ENCODE measurements around the gene CALML5.

CALML5 gene

DNA sequence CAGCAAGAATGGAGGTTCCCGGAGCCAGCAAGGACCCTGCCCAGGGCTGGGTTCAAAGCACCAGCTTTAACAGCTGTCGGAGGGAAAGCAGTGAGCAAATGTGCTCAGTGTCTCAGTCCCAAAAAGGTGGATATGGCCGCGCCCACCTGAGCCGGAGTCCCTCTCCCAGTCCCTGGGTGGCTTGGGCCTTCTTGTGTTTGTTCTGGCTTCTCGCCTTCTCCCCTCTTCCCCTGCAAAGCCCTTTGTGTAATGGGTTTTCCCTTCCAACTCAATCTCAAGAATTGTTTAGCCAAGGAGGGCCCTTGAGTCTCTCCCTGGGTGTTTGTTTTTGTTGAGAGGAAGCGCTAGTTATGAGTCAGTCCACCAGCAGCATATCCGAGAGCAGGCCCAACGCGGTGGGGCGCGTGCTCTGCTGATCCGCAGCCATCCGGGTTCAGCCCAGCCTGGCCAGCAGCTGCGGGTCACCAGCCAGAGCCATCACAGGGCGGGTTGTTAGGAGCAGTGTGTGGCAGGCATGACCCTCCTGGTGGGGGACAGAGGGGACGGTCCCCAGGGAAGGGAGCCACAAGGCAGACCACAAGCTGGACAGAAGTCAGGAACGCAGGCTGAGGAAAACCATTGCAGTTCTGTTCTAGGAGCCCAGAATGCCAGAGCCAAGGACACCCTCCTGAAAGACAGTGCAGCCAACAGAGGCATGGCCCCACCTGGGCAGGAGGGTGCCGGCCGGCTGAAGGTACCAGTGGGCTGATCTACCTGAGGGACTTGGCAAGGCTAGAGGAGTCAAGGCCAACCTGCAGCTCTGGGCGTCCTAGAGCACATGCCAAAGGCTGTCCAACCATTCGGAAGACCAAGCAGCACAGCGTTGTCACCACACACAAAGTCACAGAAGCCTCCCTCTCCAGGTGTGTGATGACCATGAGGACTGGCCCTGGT lies 46.7 kb upstream of the CALML5 start:
- H4K20me1 ChIP-seq (ENCODE audit: insufficient read depth, low read length) = no peaks in the 10 kb centered on the region
- H3K4me1 ChIP-seq (ENCODE audit: low read length) = no peaks in the 10 kb centered on the region
- no peaks in the 10 kb centered on the region for H3K79me2 ChIP-seq (ENCODE audit: low read length)
- no peaks in the 10 kb centered on the region for H3K27me3 ChIP-seq (ENCODE audit: low read depth, low read length)
- H3K4me2 ChIP-seq (ENCODE audit: low read length) = no peak overlapping the region
- H2AFZ ChIP-seq (ENCODE audit: low read depth, low read length) = no peak overlapping the region
- no peaks in the 10 kb centered on the region for H3K36me3 ChIP-seq (replicated peaks; ENCODE audit: low read depth, low read length)
- TF ChIP-seq, protein P1, sequence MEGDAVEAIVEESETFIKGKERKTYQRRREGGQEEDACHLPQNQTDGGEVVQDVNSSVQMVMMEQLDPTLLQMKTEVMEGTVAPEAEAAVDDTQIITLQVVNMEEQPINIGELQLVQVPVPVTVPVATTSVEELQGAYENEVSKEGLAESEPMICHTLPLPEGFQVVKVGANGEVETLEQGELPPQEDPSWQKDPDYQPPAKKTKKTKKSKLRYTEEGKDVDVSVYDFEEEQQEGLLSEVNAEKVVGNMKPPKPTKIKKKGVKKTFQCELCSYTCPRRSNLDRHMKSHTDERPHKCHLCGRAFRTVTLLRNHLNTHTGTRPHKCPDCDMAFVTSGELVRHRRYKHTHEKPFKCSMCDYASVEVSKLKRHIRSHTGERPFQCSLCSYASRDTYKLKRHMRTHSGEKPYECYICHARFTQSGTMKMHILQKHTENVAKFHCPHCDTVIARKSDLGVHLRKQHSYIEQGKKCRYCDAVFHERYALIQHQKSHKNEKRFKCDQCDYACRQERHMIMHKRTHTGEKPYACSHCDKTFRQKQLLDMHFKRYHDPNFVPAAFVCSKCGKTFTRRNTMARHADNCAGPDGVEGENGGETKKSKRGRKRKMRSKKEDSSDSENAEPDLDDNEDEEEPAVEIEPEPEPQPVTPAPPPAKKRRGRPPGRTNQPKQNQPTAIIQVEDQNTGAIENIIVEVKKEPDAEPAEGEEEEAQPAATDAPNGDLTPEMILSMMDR (IDR thresholded peaks at IDR 0.05; ENCODE audit: low read depth, low read length) = no peak
- no peak for TF ChIP-seq EZH2phosphoT487 (IDR thresholded peaks at IDR 0.05; ENCODE audit: low read depth)
- no peaks in the 10 kb centered on the region for H3K9me3 ChIP-seq (ENCODE audit: insufficient read depth, low read length)
- no peak overlapping the region for H3K4me3 ChIP-seq (ENCODE audit: low read length)
- H3K9ac ChIP-seq (ENCODE audit: low read length) = no peak overlapping the region
- H3K27ac ChIP-seq (ENCODE audit: low read length) = no peak overlapping the region

DNA sequence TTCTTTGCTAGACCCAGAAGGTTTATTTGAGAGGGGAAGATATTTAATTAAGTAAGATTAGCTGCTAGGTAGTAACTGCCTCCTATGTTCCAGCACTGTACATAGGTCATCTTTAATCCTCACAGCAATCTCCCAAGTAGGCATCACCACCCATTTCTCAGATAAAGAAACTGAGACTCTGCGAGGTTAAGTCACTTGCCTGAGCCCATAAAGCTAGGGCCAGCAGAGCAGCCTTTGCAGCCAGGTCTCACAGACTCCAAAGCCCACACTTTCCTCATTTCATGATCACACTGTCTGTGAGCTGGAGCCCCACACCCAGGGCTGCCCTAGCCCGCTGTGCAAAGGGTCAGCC lies 46.0 kb upstream of the CALML5 start:
- Histone ChIP-seq H3K4me1 (ENCODE audit: low read length) (no peaks in the 10 kb centered on the region), H3K9me3 (ENCODE audit: insufficient read depth, low read length) (no peaks in the 10 kb centered on the region), H2AFZ (ENCODE audit: low read depth, low read length) (no peak overlapping the region), H3K27ac (ENCODE audit: low read length) (no peak overlapping the region), H3K27me3 (ENCODE audit: low read depth, low read length) (no peaks in the 10 kb centered on the region), H4K20me1 (ENCODE audit: insufficient read depth, low read length) (no peaks in the 10 kb centered on the region), H3K4me3 (ENCODE audit: low read length) (no peak overlapping the region), H3K9ac (ENCODE audit: low read length) (no peak overlapping the region), H3K36me3 (replicated peaks; ENCODE audit: low read depth, low read length) (no peaks in the 10 kb centered on the region), H3K79me2 (ENCODE audit: low read length) (no peaks in the 10 kb centered on the region), H3K4me2 (ENCODE audit: low read length) (no peak overlapping the region)
- TF ChIP-seq, protein P1 (IDR thresholded peaks at IDR 0.05; ENCODE audit: low read depth, low read length) = no peak
- TF ChIP-seq EZH2phosphoT487 (IDR thresholded peaks at IDR 0.05; ENCODE audit: low read depth) = no peak

DNA sequence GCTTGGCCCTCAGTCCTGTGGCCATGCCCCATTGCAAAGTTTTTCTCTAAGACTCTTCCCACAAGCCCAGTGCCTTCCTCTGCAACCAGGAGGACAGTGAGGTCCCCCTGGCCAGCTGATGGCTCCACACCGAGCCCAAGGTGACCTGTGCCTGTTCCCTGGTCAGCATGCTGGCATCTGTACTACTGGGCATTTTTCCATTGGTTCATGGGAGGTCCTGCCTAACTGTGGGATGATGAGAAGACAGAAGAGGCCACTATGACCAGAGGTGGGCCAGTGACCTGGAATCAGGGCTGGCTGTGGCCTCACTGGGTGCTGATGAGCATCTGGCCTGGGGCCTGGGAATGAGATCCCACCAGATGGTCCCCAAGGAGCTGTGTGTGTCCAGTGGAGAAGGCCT lies 45.6 kb upstream of the CALML5 start:
- Histone ChIP-seq H4K20me1 (ENCODE audit: insufficient read depth, low read length) (no peaks in the 10 kb centered on the region), H3K4me2 (ENCODE audit: low read length) (no peak overlapping the region), H3K27ac (ENCODE audit: low read length) (no peak overlapping the region), H3K27me3 (ENCODE audit: low read depth, low read length) (no peaks in the 10 kb centered on the region), H3K9me3 (ENCODE audit: insufficient read depth, low read length) (no peaks in the 10 kb centered on the region), H3K4me3 (ENCODE audit: low read length) (no peak overlapping the region), H3K36me3 (replicated peaks; ENCODE audit: low read depth, low read length) (no peaks in the 10 kb centered on the region), H3K4me1 (ENCODE audit: low read length) (no peaks in the 10 kb centered on the region), H3K9ac (ENCODE audit: low read length) (no peak overlapping the region), H3K79me2 (ENCODE audit: low read length) (no peaks in the 10 kb centered on the region), H2AFZ (ENCODE audit: low read depth, low read length) (no peak overlapping the region)
- TF ChIP-seq, protein P1 (IDR thresholded peaks at IDR 0.05; ENCODE audit: low read depth, low read length) = no peak
- TF ChIP-seq EZH2phosphoT487 (IDR thresholded peaks at IDR 0.05; ENCODE audit: low read depth) = no peak

DNA sequence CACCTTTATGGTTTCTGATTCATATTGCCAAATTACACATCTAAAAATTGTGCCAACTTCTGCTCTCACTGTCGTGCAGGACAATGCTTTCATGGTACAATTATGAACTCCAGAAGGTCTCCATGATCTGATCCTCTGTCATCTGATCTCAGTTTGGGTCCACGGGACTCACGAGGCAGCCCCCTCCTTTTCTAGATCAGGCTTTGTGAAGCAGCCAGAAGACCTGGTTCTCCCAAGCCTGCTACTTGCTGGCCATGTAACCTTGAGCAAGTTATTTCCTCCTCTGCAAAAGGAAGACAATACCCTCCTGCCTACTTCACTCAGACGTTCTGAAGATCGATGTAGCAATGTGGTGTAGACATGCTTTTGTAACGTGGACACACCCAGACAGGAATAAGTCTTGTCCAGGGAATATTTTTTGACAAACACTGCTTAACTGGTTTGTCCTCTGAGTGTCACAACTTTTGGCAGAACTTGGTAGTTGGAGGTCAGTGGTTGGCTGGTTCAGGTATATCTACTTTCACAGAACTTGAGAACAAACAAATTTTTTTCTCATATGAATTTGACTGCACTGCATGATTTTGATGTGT lies 44.9 kb upstream of the CALML5 start:
- Histone ChIP-seq H3K4me2 (ENCODE audit: low read length) (no peak overlapping the region), H3K27ac (ENCODE audit: low read length) (no peak overlapping the region), H2AFZ (ENCODE audit: low read depth, low read length) (no peak overlapping the region), H3K9ac (ENCODE audit: low read length) (no peak overlapping the region), H3K4me3 (ENCODE audit: low read length) (no peak overlapping the region), H4K20me1 (ENCODE audit: insufficient read depth, low read length) (no peaks in the 10 kb centered on the region), H3K27me3 (ENCODE audit: low read depth, low read length) (no peaks in the 10 kb centered on the region), H3K79me2 (ENCODE audit: low read length) (no peaks in the 10 kb centered on the region), H3K9me3 (ENCODE audit: insufficient read depth, low read length) (no peaks in the 10 kb centered on the region), H3K36me3 (replicated peaks; ENCODE audit: low read depth, low read length) (no peaks in the 10 kb centered on the region), H3K4me1 (ENCODE audit: low read length) (no peaks in the 10 kb centered on the region)
- TF ChIP-seq, protein P1 (IDR thresholded peaks at IDR 0.05; ENCODE audit: low read depth, low read length) = no peak
- TF ChIP-seq EZH2phosphoT487 (IDR thresholded peaks at IDR 0.05; ENCODE audit: low read depth) = no peak
